Tibial nerve (tissue), 4 donors: ENCODE results near the gene GPATCH2L. TPM values are rescaled to one million over a fixed set of nuclear protein-coding genes. Genes with fewer than 3 reads are reported as not detected.

ENCODE experiments used
- DNase-seq, 2 donors: peaks; one replicate each; pipeline ENCODE4 v3.0.0-alpha.2; 2019; ENCODE audit warnings: low spot score in 2 of 2
- H3K27ac ChIP-seq, 4 donors: fragments of 200-600 bp; sonication (generic) in 3 of 4; one replicate each; pipeline ENCODE4 v1.5.1; 2017 to 2019; ENCODE audit warnings: mild to moderate bottlenecking in 1 of 4
- H3K27me3 ChIP-seq, 2 donors: fragments of 200-600 bp; sonication (generic) in 1 of 2; one replicate each; pipeline versions ENCODE4 v1.5.1 to v1.6.0; 2017 to 2019
- H3K36me3 ChIP-seq, 3 donors: fragments of 200-600 bp; sonication (generic); one replicate each; pipeline ENCODE4 v1.5.1; 2018 to 2019
- H3K4me1 ChIP-seq, 4 donors: fragments of 200-600 bp; sonication (generic) in 3 of 4; one replicate each; pipeline ENCODE4 v1.5.1; 2017 to 2019
- H3K4me3 ChIP-seq, 4 donors: fragments of 200-600 bp; sonication (generic) in 3 of 4; one replicate each; pipeline ENCODE4 v1.5.1; 2017 to 2019; ENCODE audit warnings: mild to moderate bottlenecking in 1 of 4, moderate library complexity in 1 of 4
- H3K9me3 ChIP-seq, 4 donors: fragments of 200-600 bp; sonication (generic) in 3 of 4; one replicate each; pipeline ENCODE4 v1.5.1; 2017 to 2019
- CTCF ChIP-seq, 5 experiments: fragments of 200-600 bp in 3 of 5; fragments of 450-650 bp in 2 of 5; sonication (generic) in 3 of 5; IDR thresholded peaks; one replicate each; pipeline ENCODE4 v1.5.1; 2016 to 2019; ENCODE audit warnings: antibody characterized with exemption in 5 of 5, mild to moderate bottlenecking in 3 of 5, moderate library complexity in 2 of 5
- EP300 ChIP-seq, 2 donors: sonication (generic); formaldehyde crosslinking; IDR thresholded peaks; one replicate each; pipeline ENCODE4 v1.6.1; 2017; ENCODE audit warnings: antibody characterized with exemption in 2 of 2, mild to moderate bottlenecking in 1 of 2
- POLR2A ChIP-seq, 2 donors: fragments of 450-650 bp; IDR thresholded peaks; one replicate each; pipeline ENCODE4 v1.6.1; 2017; ENCODE audit warnings: antibody characterized with exemption in 2 of 2, mild to moderate bottlenecking in 2 of 2, moderate library complexity in 2 of 2
- WGBS, 2 donors: methylation state at CpG; one replicate each; pipeline ENCODE4 v1.1.5; 2018; 5-methylcytosine and 5-hydroxymethylcytosine counted together
- total RNA-seq, 4 donors: library from RNA; depleted of rRNA; stranded (reverse); fragments of >200 nt; gene quantifications; one replicate each; pipeline ENCODE4 v1.1.0, GENCODE V29; 2016

GPATCH2L gene
- total RNA-seq, 4 donors from 2014 or later: 56.1 to 76.8 (median 71.7) TPM

- Histone ChIP-seq H3K9me3 (no peaks in the 10 kb centered on the region), H3K27me3 (no peaks in the 10 kb centered on the region), H3K4me1 (no peaks in the 10 kb centered on the region), H3K4me3 (no peak overlapping the region), H3K36me3 (peaks cover 0 to 84% (median under 1%) of the 10 kb centered on the region in 3 donors), H3K27ac (no peak overlapping the region)
- WGBS, 2 donors: 92 to 96% methylated on average over 5 of the region's 5 CpGs
- no peak for DNase-seq
- TF ChIP-seq CTCF (IDR thresholded peaks at IDR 0.05) (no peak), POLR2A (IDR thresholded peaks at IDR 0.05) (no peak), EP300 (IDR thresholded peaks at IDR 0.05) (no peak)
Observed at GRCh38 chr14:76201162-76201561, 49.4 kb downstream of the GPATCH2L start.

GRCh38 chr14:76203086-76204001, 51.6 kb downstream of the GPATCH2L start:
- H3K9me3 ChIP-seq: no peaks in the 10 kb centered on the region
- WGBS, 2 donors: 83 to 84% methylated on average over 11 of the region's 11 CpGs
- no peak for TF ChIP-seq EP300 (IDR thresholded peaks at IDR 0.05)
- TF ChIP-seq CTCF (IDR thresholded peaks at IDR 0.05): no peak
- TF ChIP-seq POLR2A (IDR thresholded peaks at IDR 0.05): no peak
- no peak for DNase-seq
- H3K4me3 ChIP-seq: no peak overlapping the region
- H3K27me3 ChIP-seq: no peaks in the 10 kb centered on the region
- no peak overlapping the region for H3K27ac ChIP-seq
- H3K36me3 ChIP-seq: peaks cover 0 to 72% (median 0%) of the 10 kb centered on the region in 3 donors
- no peaks in the 10 kb centered on the region for H3K4me1 ChIP-seq

GRCh38 chr14:76204461-76205230, 52.9 kb downstream of the GPATCH2L start:
- H3K36me3 ChIP-seq: peaks cover 0 to 62% (median 0%) of the 10 kb centered on the region in 3 donors
- no peaks in the 10 kb centered on the region for H3K9me3 ChIP-seq
- H3K4me3 ChIP-seq: no peak overlapping the region
- WGBS, 2 donors: 88 to 93% methylated on average over 5 of the region's 5 CpGs
- DNase-seq: no peak
- no peak for TF ChIP-seq POLR2A (IDR thresholded peaks at IDR 0.05)
- no peak for TF ChIP-seq CTCF (IDR thresholded peaks at IDR 0.05)
- no peak for TF ChIP-seq EP300 (IDR thresholded peaks at IDR 0.05)
- no peak overlapping the region for H3K27ac ChIP-seq
- no peaks in the 10 kb centered on the region for H3K4me1 ChIP-seq
- H3K27me3 ChIP-seq: no peaks in the 10 kb centered on the region

- no peaks in the 10 kb centered on the region for H3K27me3 ChIP-seq
- no peak overlapping the region for H3K27ac ChIP-seq
- no peaks in the 10 kb centered on the region for H3K4me1 ChIP-seq
- peaks cover 0 to 53% (median 0%) of the 10 kb centered on the region in 3 donors for H3K36me3 ChIP-seq
- WGBS, 2 donors: 94% methylated on average over 5 of the region's 5 CpGs
- no peaks in the 10 kb centered on the region for H3K9me3 ChIP-seq
- DNase-seq: no peak
- TF ChIP-seq CTCF (IDR thresholded peaks at IDR 0.05) (no peak), EP300 (IDR thresholded peaks at IDR 0.05) (no peak), POLR2A (IDR thresholded peaks at IDR 0.05) (no peak)
- no peak overlapping the region for H3K4me3 ChIP-seq
Observed at GRCh38 chr14:76205708-76206107, 54.0 kb downstream of the GPATCH2L start.
